ENCODE measurements around the gene C2CD4C.
"Not testable (repeated sequence)": the region's sequence is repeated elsewhere in the genome, so short reads cannot be mapped to it uniquely, and the experiment has no call there.

The C2CD4C gene

DNA sequence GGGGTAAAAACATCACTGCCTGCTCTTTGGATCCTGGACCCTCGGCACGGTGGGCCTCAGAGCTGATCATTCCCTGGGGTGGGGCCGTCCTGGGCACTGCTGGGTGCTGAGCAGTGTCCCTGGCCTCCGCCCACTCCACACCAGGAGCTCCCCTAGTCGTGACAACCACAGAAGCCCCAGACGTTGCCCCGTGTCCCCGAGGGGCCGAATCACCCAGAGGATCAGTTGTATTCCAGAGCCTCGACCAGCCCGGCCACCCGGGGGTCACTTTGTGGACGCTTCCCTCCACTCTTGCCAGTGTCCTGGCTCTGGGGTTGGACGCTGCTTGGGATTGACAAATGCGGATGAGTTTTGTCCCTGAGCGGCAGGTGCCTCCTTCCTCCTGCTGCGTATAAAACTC lies 10.2 kb downstream of the C2CD4C start:
- DNase-seq (ENCODE audit: low spot score): no peak

DNA sequence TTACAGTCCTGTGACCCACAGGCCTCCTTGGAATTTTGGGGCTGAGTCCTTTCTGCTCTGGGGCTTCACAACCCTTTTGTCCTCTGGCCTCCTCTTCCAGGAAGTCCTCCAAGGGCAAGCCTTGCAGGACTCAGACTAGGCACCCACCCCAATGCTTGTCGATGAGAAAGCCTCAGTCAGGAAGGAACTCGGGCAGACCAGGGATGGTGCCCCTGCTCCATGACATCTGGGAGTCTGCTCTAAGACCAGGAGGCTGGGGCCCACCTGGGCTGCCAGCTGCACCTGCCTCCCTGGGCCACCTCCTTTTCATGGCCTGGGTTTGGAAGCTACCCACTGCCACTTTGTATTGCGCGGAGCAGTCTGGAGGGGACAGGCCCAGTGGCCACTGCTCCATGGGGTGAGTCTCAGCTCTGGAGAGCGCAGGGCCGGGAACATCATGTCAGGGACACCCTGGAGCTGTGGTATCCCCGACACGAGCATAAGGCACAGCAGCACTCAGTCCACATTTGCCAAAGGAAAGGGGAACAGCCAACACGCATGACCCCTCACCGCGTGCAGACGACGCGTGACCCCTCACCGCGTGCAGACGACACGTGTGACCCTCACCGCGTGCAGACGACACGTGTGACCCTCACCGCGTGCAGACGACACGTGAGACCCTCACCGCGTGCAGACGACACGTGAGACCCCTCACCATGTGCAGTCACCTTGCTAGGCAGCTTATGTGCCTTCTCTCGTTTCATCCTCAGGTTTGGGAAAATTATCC lies 10.8 kb downstream of the C2CD4C start:
- DNase-seq (ENCODE audit: low spot score): no peak

- DNase-seq (ENCODE audit: low spot score): no peak
These were observed 11.6 kb downstream of the C2CD4C start for GRCh38 chr19:397321-397720.

DNA sequence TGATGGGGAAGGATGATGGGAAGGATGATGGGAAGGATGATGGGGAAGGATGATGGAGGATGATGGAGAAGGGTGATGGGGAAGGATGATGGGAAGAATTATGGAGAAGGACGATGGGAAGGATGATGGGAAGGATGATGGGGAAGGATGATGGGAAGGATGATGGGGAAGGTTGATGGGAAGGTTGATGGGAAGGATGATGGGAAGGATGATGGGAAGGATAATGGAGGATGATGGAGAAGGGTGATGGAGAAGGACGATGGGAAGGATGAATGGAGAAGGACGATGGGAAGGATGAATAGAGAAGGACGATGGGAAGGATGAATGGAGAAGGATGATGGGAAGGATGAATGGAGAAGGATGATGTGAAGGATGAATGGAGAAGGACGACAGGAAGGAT lies 13.5 kb downstream of the C2CD4C start:
- DNase-seq (ENCODE audit: low spot score): no peak

DNA sequence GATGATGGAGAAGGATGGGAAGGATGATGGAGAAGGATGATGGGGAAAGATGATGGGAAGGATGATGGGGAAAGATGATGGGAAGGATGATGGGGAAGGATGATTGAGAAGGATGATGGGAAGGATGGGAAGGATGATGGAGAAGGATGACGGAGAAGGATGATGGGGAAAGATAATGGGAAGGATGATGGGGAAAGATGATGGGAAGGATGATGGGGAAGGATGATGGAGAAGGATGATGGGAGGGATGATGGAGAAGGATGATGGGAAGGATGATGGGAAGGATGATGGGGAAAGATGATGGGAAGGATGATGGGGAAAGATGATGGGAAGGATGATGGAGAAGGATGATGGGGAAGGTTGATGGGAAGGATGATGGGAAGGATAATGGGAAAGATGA lies 14.1 kb downstream of the C2CD4C start:
- DNase-seq (ENCODE audit: low spot score): not testable (repeated sequence)

DNA sequence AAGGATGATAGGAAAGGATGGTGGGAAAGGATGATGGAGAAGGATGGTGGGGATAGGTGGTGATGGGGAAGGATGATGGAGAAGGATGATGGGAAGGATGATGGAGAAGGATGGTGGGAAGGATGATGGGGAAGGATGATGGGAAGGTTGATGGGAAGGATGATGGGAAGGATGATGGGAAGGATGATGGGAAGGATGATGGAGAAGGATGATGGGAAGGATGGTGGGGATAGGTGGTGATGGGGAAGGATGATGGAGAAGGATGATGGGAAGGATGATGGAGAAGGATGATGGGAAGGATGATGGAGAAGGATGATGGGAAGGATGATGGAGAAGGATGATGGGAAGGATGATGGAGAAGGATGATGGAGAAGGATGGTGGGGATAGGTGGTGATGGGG lies 15.4 kb downstream of the C2CD4C start:
- DNase-seq (ENCODE audit: low spot score): not testable (repeated sequence)

DNA sequence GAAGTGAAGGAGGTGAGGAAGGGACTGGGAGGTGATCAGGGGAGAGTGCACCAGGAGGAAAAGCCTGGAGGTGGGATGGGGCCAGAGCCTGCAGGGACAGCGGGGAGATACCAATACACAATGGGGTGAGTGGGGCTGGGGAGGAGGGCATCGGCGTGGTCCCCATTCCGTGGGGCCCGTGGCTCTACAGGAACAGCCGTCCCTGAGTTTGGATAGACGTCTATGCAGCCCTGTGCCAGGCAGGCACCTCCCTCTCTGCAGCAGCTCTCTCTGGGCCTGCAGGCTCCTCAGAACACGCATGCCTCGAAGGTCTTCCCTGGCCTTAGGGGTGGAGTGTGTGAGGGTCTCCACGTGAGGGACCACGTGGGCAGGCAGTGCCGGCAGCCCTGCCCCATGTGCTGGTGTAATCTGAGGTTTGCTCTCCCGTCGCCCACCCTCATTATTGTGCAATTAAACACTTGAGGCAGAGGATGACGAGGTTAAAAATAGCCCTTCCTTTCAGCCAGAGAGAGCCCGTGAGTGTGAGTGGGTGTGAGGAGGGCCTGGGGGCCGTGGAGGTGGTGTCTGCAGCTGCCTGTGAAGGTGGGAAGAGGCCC lies 16.5 kb downstream of the C2CD4C start:
- DNase-seq (ENCODE audit: low spot score): no peak

DNA sequence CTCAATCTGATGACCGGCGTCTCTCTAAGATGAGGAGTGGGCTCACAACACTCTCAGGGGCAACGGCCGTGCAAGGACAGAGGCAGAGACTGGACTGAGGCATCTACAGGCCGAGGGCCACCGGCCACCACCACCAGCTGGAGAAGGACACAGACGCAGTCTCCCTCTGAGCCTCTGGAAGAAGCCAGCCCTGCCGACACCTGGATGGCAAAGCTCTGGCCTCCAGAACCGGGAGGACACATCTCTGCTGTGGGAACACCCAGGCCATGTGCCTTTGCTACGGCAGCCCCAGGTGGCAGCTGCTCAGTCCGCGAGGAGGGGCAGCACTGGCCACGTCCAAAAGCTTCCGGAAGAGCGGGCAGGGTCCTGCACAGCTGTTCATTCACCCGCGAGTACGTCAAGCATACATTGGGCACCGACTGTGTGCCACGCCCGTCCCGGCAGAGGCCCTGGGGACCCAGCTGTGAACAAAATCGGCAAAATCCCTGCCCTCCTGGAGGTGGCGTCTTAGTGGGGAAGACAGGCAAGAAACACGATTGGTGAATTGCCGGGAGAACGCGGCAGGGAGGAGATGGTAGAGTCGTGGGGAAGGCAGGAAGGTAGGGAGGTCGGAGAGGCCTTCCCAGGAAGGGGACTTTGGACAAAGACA lies 17.1 kb downstream of the C2CD4C start:
- no peak for DNase-seq (ENCODE audit: low spot score)

DNA sequence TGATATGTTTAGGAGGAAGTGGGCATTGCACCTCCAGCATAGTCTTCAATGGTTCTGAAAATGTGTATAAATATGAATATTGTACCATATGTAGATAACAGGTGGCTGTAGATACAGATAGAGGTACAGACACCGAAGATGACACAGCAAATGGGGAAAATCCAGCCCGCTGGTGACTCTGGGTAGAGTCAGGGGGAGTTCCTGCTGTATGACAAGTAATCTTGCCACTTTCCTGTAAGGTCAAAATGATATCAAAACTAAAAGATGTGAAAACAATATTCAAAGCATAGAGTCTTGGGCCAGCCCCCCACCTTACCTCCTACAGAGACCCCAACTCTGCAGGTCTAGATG lies 17.8 kb downstream of the C2CD4C start:
- no peak for DNase-seq (ENCODE audit: low spot score)

DNA sequence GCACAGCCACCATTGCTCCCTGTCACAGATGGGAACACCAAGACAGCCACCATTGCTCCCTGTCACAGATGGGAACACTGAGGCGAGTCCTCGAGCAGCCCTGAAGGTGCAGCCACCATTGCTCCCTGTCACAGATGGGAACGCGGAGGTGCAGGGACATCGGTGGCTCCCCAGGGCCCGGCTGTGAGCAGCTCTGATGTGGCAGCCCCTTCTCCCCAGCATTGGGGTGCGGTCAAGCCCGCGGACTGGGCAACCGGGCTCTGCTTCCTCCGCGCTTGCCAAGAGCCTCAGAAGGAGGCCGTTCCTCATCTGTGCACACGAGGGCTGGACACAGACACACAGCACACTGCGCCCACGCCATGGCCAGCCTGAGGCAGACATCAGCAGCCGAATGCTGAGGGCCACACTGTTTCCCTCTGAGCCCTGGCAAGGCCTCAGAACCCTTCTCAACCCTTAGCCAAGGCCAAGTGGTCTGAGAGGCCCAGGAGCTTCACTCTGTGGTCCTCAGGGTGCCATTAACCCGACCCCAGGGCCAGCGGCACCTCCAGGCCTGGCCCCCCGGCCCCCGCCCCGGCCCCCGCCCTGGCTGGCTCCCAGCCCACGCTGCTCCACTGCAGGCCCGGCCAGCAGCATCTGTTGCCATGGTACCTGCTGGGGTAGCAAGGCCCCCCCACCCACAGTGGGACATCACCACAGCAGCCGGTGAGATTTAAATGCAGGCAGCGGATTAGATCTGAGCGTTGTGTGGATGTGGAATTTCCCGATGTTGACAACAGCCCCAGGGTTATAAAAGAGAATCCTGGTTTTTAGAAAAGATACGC lies 18.4 kb downstream of the C2CD4C start:
- DNase-seq (ENCODE audit: low spot score): no peak

DNA sequence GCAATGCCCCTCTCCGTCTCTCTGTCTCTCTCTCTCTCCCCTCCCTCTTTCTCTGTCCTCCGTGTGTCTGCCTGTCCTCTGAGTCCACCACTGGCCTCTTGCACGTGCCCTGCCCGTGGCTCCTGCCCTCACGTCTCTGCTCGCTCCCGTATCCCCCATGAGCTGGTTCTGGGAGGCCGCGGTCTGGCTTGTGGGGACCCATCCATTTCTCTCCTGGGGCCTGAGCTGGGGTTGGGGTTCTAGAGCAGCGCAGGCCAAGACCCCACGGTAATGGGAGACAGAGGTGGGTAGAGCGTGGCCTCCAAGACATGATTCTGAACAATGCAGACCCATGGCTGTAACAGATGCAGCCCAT lies 19.0 kb downstream of the C2CD4C start:
- no peak for DNase-seq (ENCODE audit: low spot score)

DNA sequence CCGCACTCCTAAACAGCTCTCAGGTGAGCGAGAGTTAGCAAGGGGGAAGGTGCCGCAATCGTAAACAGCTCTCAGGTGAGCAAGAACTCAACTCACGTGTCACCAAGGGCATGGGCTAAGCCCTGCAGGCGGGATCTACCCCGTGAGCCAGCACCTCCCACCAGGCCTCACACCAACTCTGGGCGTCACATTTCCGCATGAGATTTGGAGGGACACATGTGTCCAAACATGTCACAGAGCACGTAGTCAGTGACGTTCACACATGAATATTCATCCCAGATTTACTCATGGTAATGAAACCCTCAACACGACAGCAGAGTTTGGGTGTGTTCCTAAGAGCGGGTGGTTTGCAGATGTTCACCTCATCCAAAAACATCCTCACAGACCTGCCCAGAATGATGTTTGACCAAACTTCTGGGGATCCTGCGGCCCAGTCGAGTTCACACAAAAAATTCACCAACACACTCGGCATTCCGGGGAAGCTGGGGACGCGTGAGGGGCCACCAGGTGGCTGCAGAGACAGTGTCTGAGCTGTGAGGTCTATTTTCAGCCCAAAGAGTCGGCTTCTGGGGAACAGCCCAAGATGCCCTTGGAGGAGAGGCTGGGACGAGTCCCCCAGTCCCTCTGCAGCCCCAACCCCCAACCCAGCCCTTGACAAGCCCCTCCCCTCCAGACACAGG lies 19.6 kb downstream of the C2CD4C start:
- no peak for DNase-seq (ENCODE audit: low spot score)

GRCh38 chr19:388691-389090 lies 20.3 kb downstream of the C2CD4C start:
- DNase-seq (ENCODE audit: low spot score): no peak

GRCh38 chr19:387777-388176 lies 21.2 kb downstream of the C2CD4C start:
- no peak for DNase-seq (ENCODE audit: low spot score)

DNA sequence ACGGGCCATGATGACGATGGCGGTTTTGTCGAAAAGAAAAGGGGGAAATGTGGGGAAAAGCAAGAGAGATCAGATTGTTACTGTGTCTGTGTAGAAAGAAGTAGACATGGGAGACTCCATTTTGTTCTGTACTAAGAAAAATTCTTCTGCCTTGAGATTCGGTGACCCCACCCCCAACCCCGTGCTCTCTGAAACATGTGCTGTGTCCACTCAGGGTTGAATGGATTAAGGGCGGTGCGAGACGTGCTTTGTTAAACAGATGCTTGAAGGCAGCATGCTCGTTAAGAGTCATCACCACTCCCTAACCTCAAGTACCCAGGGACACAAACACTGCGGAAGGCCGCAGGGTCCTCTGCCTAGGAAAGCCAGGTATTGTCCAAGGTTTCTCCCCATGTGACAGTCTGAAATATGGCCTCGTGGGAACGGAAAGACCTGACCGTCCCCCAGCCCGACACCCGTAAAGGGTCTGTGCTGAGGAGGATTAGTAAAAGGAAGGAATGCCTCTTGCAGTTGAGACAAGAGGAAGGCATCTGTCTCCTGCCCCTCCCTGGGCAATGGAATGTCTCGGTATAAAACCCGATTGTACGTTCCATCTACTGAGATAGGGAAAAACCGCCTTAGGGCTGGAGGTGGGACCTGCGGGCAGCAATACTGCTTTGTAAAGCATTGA lies 22.2 kb downstream of the C2CD4C start:
- not testable (repeated sequence) for DNase-seq (ENCODE audit: low spot score)

- not testable (repeated sequence) for DNase-seq (ENCODE audit: low spot score)
These were observed 22.8 kb downstream of the C2CD4C start for GRCh38 chr19:386189-386588.

DNA sequence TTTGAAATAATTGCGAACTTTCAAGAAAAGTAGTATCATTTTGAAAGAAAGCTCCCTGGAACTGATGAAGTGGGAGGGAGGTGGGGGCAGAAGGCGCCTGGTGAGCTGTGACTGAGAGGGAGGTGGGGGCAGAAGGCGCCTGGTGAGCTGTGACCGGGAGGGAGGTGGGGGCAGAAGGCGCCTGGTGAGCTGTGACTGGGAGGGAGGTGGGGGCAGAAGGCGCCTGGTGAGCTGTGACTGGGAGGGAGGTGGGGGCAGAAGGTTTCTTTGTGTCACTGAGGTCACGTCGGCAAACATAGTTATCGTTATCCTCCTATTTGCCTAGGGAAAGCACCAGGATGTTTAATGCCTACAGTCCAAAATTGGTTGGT lies 24.2 kb downstream of the C2CD4C start:
- DNase-seq (ENCODE audit: low spot score): no peak

- no peak for DNase-seq (ENCODE audit: low spot score)
These were observed 24.8 kb downstream of the C2CD4C start for GRCh38 chr19:383922-384798.

DNA sequence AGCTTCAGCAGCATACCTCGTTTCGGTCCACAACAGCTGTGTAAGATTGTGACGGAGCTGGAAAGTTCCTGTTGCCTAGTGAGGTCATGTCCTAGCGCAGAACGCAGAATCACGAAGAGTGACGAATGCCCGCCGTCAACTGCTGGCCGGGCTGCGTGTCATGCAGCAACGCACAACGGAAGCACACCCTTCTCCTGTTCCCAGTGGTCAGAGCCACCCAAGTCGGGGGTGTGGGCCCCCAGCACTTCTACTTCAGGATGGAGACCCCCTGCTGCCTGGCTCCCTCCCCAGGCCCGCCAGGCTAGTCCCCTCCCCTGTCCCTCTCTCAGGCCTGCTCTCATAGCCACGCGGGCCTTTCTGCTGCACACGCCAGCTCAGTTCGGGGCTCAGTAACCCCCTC lies 25.9 kb downstream of the C2CD4C start:
- DNase-seq (ENCODE audit: low spot score): no peak

DNA sequence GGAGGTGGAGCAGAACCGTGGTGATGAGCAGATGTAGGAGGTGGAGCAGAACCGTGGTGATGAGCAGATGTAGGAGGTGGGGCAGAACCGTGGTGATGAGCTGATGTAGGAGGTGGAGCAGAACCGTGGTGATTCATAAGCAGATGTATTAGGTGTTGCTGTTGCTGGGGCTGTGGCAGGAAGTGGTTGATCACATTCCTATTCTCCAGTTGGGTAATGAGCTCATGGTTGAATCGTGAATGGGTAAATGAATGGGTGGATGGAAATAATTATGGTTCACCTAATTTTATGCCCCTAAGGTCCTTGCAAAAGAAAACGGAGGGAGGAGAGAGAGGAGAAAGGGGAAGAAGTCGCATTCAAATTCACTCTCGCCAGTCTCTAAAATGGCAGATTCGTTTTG lies 26.4 kb downstream of the C2CD4C start:
- not testable (repeated sequence) for DNase-seq (ENCODE audit: low spot score)

- not testable (repeated sequence) for DNase-seq (ENCODE audit: low spot score)
These were observed 27.0 kb downstream of the C2CD4C start for GRCh38 chr19:381901-382300.

All from hematopoietic multipotent progenitor cell treated with erythropoietin and hydrocortisone succinate and interleukin-3 and kit ligand, for 17 days (in vitro differentiated cells).